ENCODE measurements around the gene GIMAP8.

DNA sequence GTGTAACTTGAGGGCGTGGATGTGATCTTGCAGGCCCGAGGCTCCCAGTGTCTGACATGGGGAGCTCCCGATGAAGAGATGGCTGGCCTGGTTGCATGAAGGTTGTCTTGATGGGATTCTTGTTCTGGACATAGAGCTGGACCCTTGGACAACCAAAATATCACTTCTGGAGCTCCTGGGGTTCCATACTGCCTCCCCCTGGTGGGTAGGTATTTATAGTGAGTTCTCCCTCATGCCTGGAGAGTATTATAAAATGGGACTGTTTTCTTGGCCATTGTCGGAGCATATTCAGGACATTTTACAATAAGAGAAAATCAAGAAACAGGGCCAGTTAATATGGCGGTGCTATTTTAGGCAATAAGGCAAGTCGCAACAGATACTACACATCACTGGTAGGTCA is 32.6 kb upstream of the GIMAP8 start:
- TF ChIP-seq, protein P1, sequence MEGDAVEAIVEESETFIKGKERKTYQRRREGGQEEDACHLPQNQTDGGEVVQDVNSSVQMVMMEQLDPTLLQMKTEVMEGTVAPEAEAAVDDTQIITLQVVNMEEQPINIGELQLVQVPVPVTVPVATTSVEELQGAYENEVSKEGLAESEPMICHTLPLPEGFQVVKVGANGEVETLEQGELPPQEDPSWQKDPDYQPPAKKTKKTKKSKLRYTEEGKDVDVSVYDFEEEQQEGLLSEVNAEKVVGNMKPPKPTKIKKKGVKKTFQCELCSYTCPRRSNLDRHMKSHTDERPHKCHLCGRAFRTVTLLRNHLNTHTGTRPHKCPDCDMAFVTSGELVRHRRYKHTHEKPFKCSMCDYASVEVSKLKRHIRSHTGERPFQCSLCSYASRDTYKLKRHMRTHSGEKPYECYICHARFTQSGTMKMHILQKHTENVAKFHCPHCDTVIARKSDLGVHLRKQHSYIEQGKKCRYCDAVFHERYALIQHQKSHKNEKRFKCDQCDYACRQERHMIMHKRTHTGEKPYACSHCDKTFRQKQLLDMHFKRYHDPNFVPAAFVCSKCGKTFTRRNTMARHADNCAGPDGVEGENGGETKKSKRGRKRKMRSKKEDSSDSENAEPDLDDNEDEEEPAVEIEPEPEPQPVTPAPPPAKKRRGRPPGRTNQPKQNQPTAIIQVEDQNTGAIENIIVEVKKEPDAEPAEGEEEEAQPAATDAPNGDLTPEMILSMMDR (IDR thresholded peaks at IDR 0.05): no peak
- TF ChIP-seq POLR2A (IDR thresholded peaks at IDR 0.05): no peak
